Fibroblast of lung (primary cell): ENCODE measurements around the gene HPN.

Experiments used
- CTCF ChIP-seq, 2 donors: IDR thresholded peaks in 1 of 2; conservative IDR thresholded peaks in 1 of 2; 1 replicate in 1 of 2; 2 replicates in 1 of 2; pipeline ENCODE4 v1.5.1; 2011 to 2012; ENCODE audit warnings: low read length in 2 of 2, control low read depth in 1 of 2, inconsistent platforms in 1 of 2, low read depth in 1 of 2, mild to moderate bottlenecking in 1 of 2
- EZH2 ChIP-seq: IDR thresholded peaks from 2 replicates; pipeline ENCODE4 v1.5.1; 2012; ENCODE audit warnings: low read length, control low read depth, mild to moderate bottlenecking; ENCODE audit errors: missing control alignments

- TF ChIP-seq CTCF (conservative IDR thresholded peaks at IDR 0.05 in 1 of 2, IDR thresholded peaks at IDR 0.05 in 1 of 2; ENCODE audit: low read depth in 1 of 2, low read length in 2 of 2) (no peak), EZH2 (no peak)
Measured at GRCh38 chr19:35004517-35005255, 36.8 kb upstream of the HPN start.
